GM03348 (cell line): Measurements from ENCODE around the gene STUB1.

Experiments
- DNase-seq: peaks from one replicate; pipeline ENCODE4 v3.0.0; 2012; ENCODE audit warnings: low spot score

STUB1 gene

GRCh38 chr16:694863-695354 is 14.7 kb downstream of the STUB1 start:
- no peak for DNase-seq

GRCh38 chr16:695355-696089 is 15.3 kb downstream of the STUB1 start:
- DNase-seq = no peak

GRCh38 chr16:698911-699671 is 18.9 kb downstream of the STUB1 start:
- DNase-seq = no peak

- DNase-seq = peak; percentile 65
These were observed 20.7 kb downstream of the STUB1 start for GRCh38 chr16:700684-701584.

GRCh38 chr16:702341-702740 is 22.1 kb downstream of the STUB1 start:
- no peak for DNase-seq

GRCh38 chr16:703406-703805 is 23.2 kb downstream of the STUB1 start:
- no peak for DNase-seq

GRCh38 chr16:704047-704446 is 23.8 kb downstream of the STUB1 start:
- no peak for DNase-seq

- DNase-seq = no peak
These were observed 24.6 kb downstream of the STUB1 start for GRCh38 chr16:704552-705380.

- peak; percentile 46 for DNase-seq
These were observed 25.4 kb downstream of the STUB1 start, which contains the start of gene FBXL16 for GRCh38 chr16:705431-706188. FBXL16 (minus strand) TSS chr16:705801; CDS start chr16:697405, 8,396 bp downstream.

GRCh38 chr16:706189-707061 is 26.2 kb downstream of the STUB1 start:
- DNase-seq = no peak

GRCh38 chr16:707062-707538 is 26.9 kb downstream of the STUB1 start:
- DNase-seq = no peak

- no peak for DNase-seq
These were observed 27.8 kb downstream of the STUB1 start for GRCh38 chr16:708019-708418.

GRCh38 chr16:708959-709358 is 28.7 kb downstream of the STUB1 start:
- DNase-seq = no peak

- peak; percentile 61 for DNase-seq
These were observed 29.6 kb downstream of the STUB1 start for GRCh38 chr16:709566-710499.

GRCh38 chr16:710500-711075 is 30.4 kb downstream of the STUB1 start:
- no peak for DNase-seq

GRCh38 chr16:711084-711483 is 30.9 kb downstream of the STUB1 start:
- DNase-seq = no peak

GRCh38 chr16:711548-712320 is 31.5 kb downstream of the STUB1 start:
- DNase-seq = peak; percentile 93
